HG03342 (cell line): ENCODE data around the gene ADAMTS17.
"Not testable (repeated sequence)": the region's sequence is repeated elsewhere in the genome, so short reads cannot be mapped to it uniquely, and the experiment has no call there.

Experiments used
- ATAC-seq: cut with Tn5 transposase; IDR thresholded peaks from one replicate; pipeline ENCODE4 v1.9.1; 2021; ENCODE audit warnings: mild to moderate bottlenecking, moderate library complexity; ENCODE audit not compliant: unreplicated experiment

Gene ADAMTS17

DNA sequence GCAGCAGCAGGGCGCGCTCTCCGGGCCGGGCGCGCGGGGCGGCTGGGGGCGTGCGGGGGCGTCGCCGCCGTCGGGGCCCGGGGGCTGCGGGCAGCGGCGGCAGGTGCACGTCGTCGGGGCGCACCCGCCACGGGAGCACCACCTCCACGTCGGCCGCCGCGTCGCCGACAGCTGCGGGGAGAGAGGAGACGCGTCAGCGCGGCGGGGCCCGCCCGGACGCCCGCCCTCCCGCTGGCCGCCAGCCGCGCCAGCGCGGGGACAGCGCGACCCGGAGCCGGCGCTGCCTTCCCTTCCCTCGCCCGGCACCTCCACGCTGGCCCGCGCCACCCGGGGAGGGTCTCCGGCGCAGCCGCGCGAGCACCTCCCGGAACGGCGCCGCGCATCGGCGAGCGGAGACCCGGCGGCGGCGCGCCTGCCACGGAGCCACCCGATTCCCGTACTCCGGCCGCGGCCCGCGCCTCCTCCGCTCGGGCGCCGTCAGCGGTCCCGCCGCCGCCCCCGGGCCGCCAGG lies 481 bp downstream of the ADAMTS17 start:
- ATAC-seq, result no peak

DNA sequence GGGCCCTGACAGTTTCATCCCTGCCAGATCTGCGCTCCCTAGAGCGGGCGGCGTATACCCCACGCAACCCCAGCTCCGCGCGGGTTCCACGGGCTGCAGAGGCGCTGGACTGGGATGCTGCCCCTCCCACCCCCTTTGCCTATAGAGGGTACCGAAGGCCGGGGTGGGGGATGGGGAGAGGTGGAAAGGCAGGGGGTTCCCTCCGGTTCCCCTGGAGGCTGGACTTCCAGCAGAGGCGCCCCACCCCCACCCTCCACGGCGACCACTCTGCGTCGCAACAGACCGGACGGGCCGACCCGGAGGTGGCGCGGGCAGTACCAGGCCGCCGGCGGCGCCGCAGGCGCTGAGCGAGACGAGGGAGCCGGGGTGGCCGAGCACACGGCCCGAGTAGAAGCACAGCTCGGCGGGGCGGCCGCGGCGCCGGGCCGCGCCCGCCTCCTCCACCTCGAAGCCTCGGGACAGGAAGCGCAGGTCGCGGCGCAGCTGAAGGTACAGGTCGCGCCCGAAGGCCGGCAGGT lies 995 bp downstream of the ADAMTS17 start:
- no peak for ATAC-seq

DNA sequence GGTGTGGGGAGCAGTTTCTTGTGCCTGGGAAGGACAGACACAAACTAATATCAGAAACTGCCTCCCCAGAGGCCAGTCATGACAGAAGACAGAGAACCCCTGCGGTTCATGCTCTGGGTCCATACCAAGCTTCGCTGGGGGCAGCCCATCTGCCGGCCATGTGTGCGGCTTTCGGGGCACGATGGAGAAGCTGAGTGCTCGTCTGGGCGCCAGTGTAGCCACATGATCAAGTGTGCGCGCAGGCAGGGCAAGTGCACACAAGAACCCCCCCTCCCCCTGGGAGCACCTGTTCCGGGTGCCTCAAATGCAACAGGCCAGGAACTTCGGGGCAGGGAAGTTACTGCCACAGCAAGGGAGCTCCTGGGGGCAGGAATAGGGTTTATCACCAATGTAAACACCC lies 1.8 kb downstream of the ADAMTS17 start:
- ATAC-seq, result no peak

DNA sequence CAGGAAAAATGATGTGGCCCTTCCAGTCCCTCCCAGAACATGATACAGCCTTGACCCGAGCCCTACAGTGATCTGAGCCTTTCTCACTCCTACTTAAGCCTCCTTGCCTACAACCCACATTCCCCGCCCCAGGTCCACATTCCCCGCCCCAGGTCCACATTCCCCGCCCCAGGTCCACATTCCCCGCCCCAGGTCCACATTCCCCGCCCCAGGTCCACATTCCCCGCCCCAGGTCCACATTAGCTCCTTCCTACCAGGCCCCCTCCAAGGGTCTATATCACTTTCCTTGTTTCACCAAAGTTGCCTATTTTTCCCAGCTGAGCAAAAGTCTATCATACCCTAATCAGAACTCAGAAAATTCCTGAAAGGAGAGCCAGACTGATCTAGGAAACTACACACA lies 2.3 kb downstream of the ADAMTS17 start:
- ATAC-seq, result not testable (repeated sequence)

DNA sequence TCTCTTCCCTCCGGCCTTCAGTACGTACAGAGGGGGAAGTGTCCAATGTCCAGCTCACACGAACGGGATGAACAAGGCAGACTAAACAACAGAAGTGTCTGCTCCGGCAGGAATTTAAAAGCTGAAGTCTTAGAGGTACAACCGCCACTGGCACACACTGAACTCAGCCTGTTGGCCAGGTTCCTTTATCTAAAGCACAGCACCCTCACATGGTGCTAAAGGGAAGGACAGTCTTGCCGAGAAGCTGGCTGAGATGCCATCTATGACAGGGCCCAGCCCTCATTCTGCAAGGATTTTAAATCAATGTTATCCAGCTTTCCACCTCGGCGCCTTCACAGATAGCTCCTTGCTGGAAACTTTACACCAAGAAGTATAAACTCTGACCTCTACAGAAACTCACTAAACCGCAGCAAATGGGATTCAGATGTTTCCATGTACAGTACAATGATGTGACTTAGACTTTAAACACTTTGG lies 2.8 kb downstream of the ADAMTS17 start:
- no peak for ATAC-seq

DNA sequence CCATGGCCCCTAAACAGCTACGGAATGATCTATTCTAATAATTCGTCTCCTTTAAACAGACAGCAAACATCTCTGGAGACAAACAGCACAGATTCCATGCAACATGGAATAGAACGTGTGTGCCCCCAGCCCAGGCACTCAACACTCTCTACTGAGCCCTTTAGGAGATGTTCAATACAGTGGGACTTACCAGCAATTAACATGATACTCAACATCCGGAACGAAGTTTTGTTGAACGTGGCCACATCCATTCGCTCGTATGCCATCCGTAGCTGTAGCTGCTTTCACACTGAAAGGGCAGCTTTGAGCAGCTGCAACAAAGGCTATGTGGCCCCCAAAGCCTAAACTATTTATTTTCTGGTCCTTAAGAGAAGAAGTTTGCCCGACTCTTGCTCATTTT lies 3.5 kb downstream of the ADAMTS17 start:
- no peak for ATAC-seq

DNA sequence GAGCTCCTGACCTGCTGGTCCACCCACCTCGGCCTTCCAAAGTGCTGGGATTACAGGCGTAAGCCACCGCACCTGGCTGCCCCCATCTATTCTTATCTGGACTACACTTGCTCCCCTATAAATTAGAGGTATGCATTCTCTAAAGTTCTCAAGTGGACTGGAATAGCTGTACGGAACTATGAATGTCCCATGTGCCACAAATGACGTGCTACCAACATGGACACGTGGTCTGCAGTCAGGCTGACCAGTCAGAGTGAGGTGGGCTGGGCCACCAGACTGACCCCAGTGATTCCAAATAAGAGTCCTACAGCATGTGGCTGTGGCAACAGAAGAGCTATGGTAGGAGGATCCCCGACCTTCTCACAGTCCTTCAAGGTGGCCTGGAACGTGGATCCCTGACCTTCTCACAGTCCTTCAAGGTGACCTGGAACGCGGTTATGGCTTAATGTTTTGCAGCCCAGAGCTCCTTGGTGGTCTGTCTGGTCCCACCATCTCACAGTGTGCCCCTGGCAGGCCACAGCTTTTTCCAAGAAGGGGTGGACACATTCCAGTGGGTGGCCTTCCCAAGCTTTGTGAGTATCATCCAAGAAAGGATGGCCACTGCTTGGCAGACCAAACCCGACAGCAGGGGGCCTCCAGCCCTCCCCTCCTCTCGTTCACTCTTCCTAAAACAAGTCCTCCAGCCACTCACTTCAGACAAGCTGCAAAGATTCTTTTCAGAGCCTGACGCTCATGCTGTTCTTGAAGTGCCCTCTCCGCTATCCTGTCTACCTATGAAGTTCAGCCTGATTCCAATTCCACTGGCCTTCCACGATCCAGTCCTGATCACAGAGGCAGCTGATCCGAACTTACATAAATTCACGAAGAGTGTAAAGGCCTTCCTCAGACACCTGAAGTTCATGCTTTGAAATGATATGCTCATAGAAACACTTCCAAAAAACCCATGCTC lies 4.4 kb downstream of the ADAMTS17 start:
- no peak for ATAC-seq

DNA sequence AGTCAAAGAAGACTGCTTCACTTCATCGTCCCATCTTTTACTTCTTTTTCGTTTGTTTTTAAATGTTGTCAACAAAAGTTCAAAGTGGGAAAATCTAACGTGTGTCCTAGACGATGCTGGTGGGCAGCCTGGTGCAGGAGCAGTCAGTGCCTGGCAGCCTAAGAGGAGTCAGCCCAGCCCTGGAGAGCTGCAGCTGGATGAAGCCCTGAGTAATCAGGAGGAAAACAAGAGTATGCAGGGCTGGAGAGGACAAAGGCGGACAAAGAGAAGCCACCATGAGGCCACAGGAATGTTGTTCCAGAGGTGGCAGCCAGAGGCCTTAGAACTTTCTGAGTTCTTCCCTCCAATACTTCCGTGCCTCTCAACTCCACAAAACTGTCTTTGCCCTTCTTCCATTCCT lies 5.7 kb downstream of the ADAMTS17 start:
- no peak for ATAC-seq

DNA sequence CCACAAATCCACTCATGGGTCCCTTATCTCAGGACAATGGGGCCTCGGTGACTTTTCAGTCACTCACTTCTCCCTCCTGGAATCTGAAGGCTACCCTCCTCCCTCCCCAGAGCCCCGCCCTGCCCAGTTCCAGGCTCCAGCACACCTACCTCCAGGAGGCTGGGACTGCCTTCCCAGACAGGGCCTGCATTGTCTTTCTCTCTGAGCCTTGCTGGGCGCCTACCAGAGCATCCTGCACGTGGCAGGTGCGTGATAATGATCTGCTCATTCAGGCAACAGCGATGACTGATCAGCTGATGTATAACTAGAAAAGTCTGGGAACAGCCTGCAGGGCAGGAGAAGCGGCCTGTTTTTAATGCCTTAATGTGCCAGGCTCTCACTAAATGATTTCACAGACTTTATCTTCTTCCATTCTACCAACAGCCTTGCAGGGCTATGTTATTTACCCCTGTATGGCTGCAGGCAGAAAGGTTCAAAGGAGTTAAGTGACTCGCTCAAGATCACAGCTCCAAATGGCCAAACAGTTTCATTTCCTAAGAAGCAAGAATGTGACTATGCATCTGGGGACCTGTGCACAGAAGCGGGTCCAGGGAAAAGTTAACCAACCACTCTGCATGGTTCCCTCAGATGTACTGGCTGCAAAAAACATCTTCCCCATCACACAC lies 6.3 kb downstream of the ADAMTS17 start:
- ATAC-seq, result no peak

DNA sequence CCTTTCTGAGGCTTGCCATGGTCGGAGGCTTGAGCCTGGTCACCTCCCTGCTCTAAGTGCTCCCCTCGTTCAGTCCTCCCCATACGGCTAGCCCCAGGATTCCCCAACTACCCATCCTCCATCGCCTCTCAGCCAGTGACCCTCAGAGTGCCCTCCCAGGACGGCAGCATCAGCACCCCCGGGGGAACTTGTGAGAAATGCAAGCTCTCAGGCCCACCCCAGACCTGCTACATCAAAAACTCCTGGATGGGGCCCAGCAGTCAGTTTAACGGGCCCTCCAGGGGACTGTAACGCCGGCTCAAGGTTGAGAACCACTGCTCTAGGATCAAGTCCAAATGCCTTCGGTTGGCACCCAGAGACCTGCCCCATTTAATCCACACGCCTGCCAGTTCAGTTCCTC lies 6.9 kb downstream of the ADAMTS17 start:
- ATAC-seq, result no peak

DNA sequence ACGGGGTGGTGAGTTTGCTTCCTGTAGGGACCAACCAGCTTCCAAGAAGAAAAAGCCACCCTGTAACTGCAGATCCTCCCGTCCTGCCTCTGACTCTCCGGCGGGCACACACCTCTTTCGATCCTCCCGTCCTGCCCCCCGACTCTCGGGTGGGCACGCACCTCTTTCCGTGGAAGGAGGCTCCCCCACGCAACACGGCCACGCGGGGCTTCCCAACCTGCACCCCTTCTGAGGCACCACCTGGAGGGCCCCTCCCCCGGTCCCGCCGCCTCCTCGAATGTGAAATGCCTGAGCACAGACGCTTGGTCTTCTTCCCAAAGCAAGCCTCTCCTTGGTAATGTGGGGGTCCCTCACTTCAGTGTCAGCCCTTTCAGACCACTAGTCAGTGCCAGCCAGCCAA lies 7.3 kb downstream of the ADAMTS17 start:
- no peak for ATAC-seq

DNA sequence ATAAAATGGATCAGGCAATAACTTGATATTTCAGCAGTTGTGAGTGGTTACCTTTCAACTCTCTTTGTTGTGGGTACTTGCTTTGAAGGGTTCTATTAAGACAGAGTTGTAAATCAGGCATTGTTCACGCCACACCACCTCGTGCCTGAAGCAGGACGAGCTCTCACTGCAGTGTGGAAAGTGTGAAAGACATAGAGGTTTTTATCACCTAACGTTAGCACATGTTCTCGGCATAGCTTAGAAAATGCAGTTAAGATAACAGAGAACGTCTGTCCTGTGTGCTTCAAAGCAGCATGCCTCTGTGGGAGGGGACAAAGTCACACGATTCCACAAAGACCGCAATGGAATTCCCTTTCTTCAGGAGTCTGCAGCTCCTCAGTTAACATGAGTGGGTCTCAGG lies 7.8 kb downstream of the ADAMTS17 start:
- ATAC-seq, result no peak

DNA sequence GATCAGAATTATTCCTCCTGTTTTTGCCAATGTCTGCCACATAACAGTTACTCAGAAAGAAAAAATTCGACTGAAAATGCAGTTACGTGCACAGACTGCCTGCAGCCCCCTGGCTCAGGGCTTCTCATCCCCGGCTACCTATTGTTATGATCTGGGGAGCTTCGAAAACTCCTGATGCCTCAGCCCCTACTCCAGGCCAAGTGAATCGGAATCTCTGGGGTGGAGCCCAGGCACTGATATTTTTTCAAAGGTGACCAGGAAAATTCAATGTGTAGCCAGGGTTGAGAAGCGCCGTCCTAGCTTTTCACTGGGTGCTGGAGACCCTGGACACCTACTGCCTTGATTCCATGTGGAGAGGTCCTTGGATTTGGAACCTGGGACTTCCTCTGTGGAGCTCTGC lies 8.5 kb downstream of the ADAMTS17 start:
- ATAC-seq, result no peak

DNA sequence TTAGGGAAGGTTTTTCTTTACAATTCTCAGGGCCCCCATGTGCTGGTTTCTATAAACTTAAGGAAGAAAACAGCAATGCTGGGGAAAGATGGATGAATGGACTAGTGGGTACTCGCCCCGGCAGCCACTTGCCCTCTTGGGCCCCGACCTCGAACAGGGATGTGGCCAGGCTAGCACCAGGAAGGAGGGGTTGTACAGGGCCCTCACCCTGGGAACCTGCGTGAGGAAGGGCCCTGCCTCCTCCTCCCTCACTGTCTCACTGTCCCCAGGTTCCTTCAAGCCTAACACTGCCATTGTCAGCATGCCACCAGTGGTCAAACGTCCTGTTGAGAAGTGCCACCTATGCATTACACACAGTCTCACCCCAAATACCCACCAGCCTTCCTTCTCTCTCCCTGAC lies 9.1 kb downstream of the ADAMTS17 start:
- ATAC-seq, result no peak

DNA sequence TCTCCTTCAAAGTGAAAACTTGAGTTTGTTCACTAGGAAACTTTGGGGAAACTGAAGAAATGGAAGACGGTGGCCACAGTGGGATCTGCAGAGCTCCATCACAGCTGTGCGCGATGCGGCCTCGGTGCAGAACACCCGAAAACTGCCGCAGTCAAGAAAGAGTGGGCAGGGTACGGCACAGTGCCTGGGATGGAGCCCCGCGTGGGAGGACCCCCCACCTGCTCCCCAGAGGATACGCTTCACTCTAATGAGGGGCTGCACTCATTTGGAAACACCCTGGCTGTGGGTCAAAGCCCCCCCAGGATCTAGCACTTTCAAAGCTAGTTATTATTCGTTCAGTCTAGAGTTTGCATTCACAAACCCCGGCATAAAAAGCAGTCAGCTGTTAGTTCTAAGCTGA lies 9.5 kb downstream of the ADAMTS17 start:
- ATAC-seq, result no peak

DNA sequence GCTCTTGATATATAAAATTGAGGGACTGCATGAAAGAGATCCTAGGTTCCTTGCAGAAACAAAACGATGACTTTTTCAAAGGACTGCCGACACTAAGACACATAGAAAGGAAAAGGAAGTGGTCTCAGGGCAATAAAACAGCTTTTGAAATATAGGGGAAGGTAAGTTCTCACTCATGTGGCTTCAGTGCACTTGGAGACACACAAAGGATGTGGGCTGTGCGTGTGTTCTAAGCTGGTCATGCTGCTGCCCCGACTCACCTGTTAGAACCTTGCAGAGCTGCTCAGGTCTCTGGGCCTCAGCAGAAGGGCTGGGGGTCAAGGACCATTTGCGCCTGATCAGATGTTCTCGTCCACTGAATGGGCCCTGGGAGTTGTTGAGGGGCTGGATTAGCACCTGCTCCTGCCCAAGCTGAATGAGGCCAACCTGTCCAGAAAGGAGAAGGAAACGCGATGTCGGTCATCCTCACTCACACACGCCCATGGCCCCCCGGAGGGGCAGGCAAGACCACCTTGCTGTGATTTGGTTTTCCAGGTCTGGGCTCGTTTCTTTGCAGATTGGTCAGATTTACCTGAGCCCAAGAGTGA lies 11.1 kb downstream of the ADAMTS17 start:
- ATAC-seq, result no peak

DNA sequence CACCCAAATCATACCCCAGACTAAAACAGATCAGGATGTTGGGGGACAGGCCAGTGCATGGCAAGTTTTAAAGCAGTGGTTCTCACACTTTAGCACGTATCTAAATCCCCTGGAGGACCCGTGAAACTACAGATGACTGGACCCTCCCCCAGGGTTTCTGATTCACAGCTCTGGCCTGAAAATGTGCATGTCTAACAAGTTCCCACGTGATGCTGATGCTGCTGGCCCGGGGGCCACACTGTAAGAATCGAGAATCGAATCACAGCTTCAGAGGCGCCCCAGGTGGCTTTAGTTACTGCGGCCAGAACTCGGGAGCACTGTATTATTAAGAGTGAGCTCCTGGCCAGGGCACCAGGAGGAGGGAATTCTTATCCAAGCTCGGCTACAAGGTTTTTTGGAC lies 11.6 kb downstream of the ADAMTS17 start:
- no peak for ATAC-seq

DNA sequence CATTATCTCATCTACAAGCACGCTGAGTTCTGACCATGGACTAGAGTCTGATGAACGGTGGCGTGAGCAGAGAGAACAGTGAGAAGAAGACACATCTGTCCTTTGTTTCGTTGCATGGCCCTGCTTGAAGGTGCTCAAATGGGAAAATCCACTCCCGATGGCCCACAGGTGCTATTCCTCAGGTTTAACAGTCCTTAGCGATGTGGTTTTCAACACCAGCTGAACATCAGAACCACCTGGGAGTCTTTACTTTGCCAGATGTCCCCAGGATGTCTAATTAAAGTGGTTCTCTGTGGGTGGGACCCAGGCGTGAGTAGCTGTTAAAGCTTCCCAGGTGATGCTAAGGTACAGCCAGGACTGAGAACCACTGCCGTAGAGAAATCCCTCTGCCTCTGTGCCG lies 13.0 kb downstream of the ADAMTS17 start:
- no peak for ATAC-seq

DNA sequence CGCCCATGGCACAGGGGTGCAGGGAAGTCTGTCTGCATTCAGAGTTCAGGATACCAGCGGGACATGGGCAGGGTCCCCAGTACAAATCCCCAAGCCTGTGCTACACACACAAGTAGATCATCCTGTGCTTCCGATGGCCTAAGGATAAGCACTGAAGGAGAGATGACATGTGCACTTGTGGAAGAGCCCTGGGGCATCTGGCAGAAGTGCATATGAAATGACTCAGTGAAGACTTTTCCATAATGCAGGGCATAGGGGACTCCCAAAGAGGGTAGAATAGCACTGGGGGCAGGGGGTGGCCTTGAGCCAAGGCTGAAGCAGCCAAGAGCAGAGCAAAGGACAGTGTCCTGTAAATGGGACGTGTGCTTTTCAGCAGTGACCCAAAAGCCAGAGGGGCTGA lies 22.9 kb downstream of the ADAMTS17 start:
- no peak for ATAC-seq

DNA sequence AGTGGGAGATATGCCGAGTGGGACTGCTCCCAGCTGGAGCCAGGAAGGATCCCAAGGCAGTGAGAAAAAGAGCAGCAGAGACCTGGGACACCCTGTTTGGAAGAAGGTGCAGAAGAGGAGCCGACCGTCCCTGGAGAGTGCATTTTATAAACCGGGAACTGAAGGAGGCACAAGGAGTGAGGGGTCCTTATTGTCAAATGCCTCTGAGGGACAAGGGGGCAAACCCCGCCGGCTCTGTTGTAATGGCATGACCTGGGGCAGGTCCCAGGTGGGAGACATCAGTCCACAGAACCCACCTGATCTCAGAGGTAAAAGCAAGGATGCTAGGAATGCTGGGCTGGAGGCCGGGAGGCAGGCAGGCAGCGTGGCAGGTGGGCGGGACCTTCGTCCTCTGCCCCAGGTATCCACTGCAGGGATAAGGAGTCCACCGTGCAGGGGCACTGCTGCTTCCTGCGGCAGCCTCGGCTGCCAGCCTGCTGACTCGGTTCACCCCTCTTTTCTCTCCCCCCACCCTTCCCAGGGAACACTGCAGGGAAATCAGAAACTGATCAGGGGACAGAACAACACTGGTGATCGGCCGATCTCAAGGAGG lies 26.9 kb downstream of the ADAMTS17 start:
- no peak for ATAC-seq
